RKO (cell line): Measurements from ENCODE around the gene RFNG.
"Not testable (repeated sequence)": the region's sequence is repeated elsewhere in the genome, so short reads cannot be mapped to it uniquely, and the experiment has no call there.

Experiments
- DNase-seq: peaks from one replicate; pipeline ENCODE4 v3.0.0-alpha.2; 2016; ENCODE audit warnings: low spot score

RFNG gene

DNA sequence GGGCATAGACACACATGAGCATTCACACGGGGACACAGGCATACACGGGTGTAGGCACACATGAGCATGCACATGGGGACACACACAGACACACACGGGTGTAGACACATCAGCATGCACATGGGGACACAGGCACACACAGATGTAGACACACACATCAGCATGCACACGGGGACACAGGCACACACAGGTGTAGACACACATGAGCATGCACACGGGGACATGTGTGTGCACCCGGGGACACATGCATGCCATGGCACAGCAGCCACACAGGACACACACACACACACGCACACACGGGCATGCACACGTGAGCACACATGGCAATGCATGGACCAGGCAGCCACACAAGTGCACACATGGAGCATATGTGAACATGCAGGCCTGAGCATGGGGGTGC is 9.0 kb downstream of the RFNG start:
- no peak for DNase-seq

- no peak for DNase-seq
These were observed 10.3 kb downstream of the RFNG start for GRCh38 chr17:82041144-82041814.

DNA sequence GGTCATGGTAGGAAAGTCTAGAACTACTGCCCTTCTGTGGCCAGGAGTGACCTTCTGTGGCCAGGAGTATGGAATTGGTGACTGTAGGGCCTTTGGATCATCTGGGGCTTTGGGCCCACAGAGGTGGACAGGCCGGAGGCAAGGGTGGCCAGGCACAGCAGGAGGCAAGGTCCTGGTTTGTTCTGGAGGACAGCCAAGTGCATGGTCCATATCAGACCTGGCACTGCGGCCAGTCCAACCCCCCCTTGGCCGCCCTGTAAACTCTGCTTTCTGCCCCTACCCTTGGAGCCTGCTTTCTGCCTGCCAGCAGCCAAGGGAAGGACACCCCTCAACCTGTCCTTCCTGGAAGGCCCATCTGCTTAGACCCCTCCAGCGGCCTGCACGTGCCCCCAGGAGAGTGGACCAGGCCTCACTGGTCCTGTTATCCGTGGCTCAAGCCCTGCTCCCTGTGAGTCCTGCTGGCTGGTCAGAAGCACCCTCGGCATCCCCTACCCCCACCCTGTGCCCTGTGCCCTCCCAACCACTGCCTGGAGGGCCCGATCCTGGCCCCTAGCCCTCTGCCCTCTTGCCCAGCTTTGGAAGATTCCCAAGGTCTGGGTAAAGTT is 11.8 kb downstream of the RFNG start:
- no peak for DNase-seq

DNA sequence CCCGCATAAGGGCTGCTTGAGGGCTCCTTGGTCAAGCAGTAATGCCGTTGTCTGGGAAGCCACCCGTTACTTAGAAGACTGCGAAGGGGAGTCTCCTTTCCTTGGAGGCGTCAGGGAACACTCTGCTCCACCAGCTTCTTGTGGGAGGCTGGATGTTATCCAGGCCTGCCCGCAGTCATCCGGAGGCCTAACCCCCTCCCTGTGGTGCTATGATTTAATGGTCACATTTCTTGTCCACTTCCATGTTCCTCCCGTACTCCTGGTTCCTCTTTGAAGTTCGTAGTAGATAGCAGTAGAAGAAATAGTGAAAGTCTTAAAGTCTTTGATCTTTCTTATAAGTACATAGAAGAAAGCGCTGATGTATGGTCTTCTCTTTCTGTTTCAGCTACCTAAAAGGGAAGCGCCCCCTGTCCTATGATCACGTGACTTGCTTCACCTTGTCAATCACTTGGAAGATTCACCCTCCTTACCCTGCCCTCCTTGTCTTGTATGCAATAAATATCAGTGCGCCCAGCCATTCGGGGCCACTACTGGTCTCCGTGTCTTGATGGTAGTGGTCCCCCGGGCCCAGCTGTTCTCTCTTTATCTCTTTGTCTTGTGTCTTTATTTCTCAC is 12.7 kb downstream of the RFNG start:
- DNase-seq: not testable (repeated sequence)

DNA sequence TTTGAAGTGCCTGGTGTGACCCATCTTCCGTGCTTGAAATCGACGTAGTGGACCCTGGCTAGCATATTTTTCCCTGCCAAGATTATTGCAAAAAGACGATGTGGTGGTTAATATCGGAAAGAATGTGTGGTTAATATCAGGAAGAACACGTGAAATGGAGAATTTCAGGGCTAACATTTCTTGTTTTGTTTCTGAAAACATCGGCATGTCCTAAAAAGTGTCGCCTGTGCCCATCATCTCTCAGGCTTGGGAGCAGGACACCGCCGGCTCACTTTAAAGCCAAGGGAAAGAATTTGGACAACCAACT is 13.8 kb downstream of the RFNG start:
- no peak for DNase-seq

- DNase-seq: peak; percentile 97
These were observed 14.3 kb downstream of the RFNG start, which contains the start of gene DCXR for GRCh38 chr17:82037092-82037888. Gene DCXR (minus strand): TSS chr17:82037697. CDS start chr17:82037682, 15 bp downstream.

DNA sequence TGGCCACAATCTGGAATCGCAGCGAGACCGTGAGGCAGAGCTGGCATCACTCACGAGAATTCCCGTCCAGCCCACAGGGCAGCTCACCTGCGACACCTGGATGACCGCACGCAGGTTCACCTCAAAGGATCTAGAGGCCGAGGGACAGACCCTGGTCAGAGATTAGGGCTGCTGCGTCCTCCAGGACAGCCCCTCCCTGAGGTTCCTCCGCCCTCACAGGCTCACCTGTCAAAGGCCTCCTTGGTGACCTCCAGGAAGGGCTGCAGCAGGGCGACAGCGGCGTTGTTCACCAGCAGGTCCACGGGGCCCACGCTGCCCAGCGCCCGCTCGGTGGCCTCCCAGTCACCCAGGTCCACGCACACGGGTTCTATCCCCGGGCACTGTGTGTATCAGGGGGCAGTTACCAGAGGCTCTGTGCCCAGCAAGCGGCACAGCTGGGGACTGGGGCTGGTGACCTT is 14.9 kb downstream of the RFNG start:
- DNase-seq: no peak

GRCh38 chr17:82035956-82036633 is 15.5 kb downstream of the RFNG start:
- peak; percentile 48 for DNase-seq

GRCh38 chr17:82035488-82035887 is 16.1 kb downstream of the RFNG start:
- DNase-seq: peak; percentile 71

DNA sequence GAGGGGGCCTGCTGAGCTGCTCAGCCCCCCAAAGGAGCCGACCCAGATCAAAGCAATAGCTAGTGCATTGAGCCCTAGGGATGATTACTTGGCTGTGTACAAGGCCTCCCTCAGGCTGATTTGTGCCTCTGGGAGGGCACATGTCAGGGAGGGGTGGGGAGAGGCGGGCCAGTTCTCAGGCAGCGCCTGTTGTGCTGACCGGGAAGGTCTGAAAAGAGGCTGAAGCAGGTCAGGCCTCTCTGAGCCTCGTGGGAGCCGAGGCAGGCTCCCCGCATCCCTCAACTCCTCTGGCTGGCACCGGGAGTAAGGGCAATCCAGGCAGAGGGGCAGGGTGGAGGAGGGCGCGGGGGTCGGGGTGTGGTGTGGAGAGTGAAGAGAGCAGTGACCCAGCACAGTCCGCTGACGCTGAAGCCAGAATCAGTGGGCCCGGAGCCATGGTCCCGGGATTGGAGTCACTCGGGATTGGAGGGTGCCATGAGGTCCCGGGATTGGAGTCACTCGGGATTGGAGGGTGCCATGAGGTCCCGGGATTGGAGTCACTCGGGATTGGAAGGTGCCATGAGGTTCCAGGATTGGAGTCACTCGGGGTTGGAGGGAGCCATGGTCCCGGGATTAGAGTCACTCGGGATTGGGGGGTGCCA is 17.1 kb downstream of the RFNG start:
- no peak for DNase-seq

GRCh38 chr17:82033359-82034085 is 18.1 kb downstream of the RFNG start:
- no peak for DNase-seq

GRCh38 chr17:82031885-82032627 is 19.6 kb downstream of the RFNG start:
- peak; percentile 47 for DNase-seq

DNA sequence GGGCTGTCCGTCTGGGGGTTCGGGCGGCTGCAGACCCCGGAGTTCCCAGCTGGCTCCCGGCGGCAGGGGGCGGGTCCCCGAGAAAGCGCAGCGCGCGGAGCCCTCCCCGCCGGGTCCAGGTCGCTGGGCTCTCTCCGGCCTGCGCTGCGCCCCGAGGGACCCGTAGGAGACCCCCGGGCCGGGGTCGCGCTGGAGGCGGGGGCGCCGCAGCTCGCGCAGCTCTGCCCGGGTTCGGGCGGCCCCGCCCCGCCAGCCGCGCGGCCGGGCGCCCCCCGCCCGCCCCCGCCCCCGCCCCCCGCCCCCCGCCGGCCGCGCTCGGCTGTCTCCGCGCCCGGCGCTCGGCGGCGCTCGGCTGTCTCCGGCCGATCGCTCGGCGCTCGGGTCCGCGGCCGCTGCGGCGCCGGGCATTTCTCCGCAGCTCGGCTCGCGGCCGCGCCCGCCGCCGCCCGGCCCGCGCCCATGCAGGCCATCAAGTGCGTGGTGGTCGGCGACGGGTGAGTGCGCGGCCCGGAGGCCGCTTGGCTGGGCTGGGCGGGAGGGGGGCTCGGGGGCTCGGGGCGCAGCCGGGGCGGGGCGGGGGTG is 20.2 kb downstream of the RFNG start, which contains the start of gene RAC3:
Gene RAC3, plus strand, starts transcription at position 376 of the 582 bp plus-strand sequence. Its CDS starts 84 bp downstream, at position 460.
- peak; percentile 68 for DNase-seq

GRCh38 chr17:82030470-82031302 is 20.9 kb downstream of the RFNG start:
- peak; percentile 88 for DNase-seq

DNA sequence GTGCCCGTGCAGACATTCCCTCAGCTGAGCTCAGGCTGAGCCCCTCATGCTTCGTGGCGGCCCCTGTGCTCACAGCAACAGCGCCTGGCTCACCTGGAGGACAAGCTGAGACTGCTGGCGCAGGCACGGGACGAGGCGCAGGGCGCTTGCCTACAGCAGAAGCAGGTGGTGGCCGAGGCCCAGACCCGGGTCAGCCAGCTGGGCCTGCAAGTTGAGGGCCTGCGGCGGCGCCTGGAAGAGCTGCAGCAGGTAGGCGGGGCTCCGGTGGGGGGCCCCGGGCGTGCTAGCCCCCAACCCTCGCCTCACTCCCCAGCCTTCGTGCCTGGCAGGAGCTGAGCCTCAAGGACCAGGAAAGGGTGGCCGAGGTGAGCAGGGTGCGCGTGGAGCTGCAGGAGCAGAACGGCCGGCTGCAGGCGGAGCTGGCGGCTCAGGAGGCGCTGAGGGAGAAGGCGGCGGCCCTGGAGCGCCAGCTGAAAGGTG is 21.6 kb downstream of the RFNG start:
- no peak for DNase-seq

DNA sequence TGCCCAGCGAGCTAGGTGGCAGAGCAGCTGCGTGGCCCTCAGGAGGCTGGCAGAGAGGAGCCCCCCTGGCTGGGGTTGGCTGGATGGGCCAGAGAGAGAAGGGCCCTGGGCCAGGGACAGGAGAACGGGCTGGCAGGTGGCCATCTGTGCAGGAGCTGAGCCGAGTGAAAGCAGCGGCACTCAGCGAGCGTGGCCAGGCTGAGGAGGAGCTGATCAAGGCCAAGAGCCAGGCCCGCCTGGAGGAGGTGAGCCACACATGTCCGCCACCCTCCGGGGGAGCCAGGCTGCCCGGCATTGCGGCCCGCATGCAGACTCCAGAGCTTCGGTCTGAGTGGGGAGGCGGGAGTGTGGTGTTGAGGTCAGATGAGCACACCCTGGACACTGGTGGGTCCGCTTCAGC is 22.2 kb downstream of the RFNG start:
- DNase-seq: no peak

- no peak for DNase-seq
These were observed 22.6 kb downstream of the RFNG start for GRCh38 chr17:82028966-82029365.

- no peak for DNase-seq
These were observed 23.4 kb downstream of the RFNG start for GRCh38 chr17:82028246-82028645.
